ENCODE results near the gene ECEL1.

The ECEL1 gene

DNA sequence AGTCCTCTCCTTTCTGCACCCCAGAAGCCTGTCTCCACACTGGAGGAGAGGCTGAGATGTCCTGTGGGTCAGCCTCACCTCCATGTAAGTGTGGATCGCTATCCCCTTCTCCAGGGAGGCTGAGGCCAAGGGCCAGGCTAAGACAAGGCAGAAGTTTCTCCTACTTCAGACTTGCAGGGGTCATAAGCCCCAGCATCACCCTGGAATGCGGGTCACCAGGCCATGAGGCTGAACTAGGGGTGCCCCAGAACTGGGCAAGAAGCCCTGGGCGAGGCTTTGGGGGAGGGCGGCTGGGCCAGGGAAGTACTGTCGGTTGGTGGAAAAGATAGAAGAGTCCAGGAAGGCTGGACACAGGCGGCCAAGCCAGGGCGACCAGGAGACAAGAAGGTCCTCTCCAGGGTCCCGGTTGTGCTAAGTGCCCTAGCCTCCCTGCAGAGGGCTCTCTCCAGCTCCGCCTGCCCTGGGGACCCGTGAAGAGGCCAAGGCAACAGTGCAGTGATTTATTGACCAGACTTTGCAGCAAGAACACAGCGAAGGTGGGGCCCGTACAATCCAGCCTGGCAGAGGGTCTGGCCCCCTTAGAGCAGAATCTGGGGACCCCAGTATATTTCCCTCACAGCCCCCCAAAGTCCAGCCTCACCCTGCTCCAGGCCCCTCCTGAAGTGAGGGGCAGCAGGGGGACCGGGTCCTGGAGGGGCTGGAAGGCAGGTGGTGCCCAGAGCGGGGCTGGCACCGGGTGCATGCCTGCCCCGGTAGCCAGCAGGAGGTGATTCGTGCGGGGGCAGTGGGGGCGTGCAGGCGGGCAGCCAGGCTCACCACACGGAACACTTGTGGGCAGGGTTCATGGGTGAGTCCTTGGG, 8.1 kb downstream of the ECEL1 start:
- TF ChIP-seq CTCF (IDR thresholded peaks at IDR 0.05; ENCODE audit: low read depth, low read length) (no peak), EZH2phosphoT487 (IDR thresholded peaks at IDR 0.05; ENCODE audit: low read depth) (no peak)

GRCh38 chr2:232478571-232479340, 8.9 kb downstream of the ECEL1 start:
- H3K4me2 ChIP-seq (ENCODE audit: low read length): no peak overlapping the region
- no peaks in the 10 kb centered on the region for H3K79me2 ChIP-seq (ENCODE audit: low read length)

More for the DNA sequence above, 8.1 kb downstream of the ECEL1 start:
- H3K36me3 ChIP-seq (replicated peaks; ENCODE audit: low read depth, low read length): no peaks in the 10 kb centered on the region
- no peak overlapping the region for H3K9ac ChIP-seq (ENCODE audit: low read length)
- no peak overlapping the region for H3K4me3 ChIP-seq (ENCODE audit: low read length)
- no peak overlapping the region for H3K4me2 ChIP-seq (ENCODE audit: low read length)
- H3K27ac ChIP-seq (ENCODE audit: low read length): no peak overlapping the region
- no peaks in the 10 kb centered on the region for H4K20me1 ChIP-seq (ENCODE audit: insufficient read depth, low read length)
- no peaks in the 10 kb centered on the region for H3K4me1 ChIP-seq (ENCODE audit: low read length)
- no peaks in the 10 kb centered on the region for H3K79me2 ChIP-seq (ENCODE audit: low read length)
- H3K9me3 ChIP-seq (ENCODE audit: insufficient read depth, low read length): no peaks in the 10 kb centered on the region
- no peak overlapping the region for H2AFZ ChIP-seq (ENCODE audit: low read depth, low read length)
- no peaks in the 10 kb centered on the region for H3K27me3 ChIP-seq (ENCODE audit: low read depth, low read length)

GRCh38 chr2:232477751-232478510, 9.7 kb downstream of the ECEL1 start:
- Histone ChIP-seq H2AFZ (ENCODE audit: low read depth, low read length) (no peak overlapping the region), H3K79me2 (ENCODE audit: low read length) (no peaks in the 10 kb centered on the region), H3K9me3 (ENCODE audit: insufficient read depth, low read length) (no peaks in the 10 kb centered on the region), H3K4me1 (ENCODE audit: low read length) (no peaks in the 10 kb centered on the region), H3K27me3 (ENCODE audit: low read depth, low read length) (no peaks in the 10 kb centered on the region), H3K4me2 (ENCODE audit: low read length) (no peak overlapping the region), H3K4me3 (ENCODE audit: low read length) (no peak overlapping the region), H3K36me3 (replicated peaks; ENCODE audit: low read depth, low read length) (no peaks in the 10 kb centered on the region), H3K27ac (ENCODE audit: low read length) (no peak overlapping the region), H3K9ac (ENCODE audit: low read length) (no peak overlapping the region), H4K20me1 (ENCODE audit: insufficient read depth, low read length) (no peaks in the 10 kb centered on the region)
- TF ChIP-seq EZH2phosphoT487 (IDR thresholded peaks at IDR 0.05; ENCODE audit: low read depth) (no peak), CTCF (IDR thresholded peaks at IDR 0.05; ENCODE audit: low read depth, low read length) (no peak)

More at GRCh38 chr2:232478571-232479340, 8.9 kb downstream of the ECEL1 start:
- Histone ChIP-seq H3K27me3 (ENCODE audit: low read depth, low read length) (no peaks in the 10 kb centered on the region), H3K9me3 (ENCODE audit: insufficient read depth, low read length) (no peaks in the 10 kb centered on the region), H3K9ac (ENCODE audit: low read length) (no peak overlapping the region), H3K4me3 (ENCODE audit: low read length) (no peak overlapping the region), H3K4me1 (ENCODE audit: low read length) (no peaks in the 10 kb centered on the region), H4K20me1 (ENCODE audit: insufficient read depth, low read length) (no peaks in the 10 kb centered on the region), H3K36me3 (replicated peaks; ENCODE audit: low read depth, low read length) (no peaks in the 10 kb centered on the region), H3K27ac (ENCODE audit: low read length) (no peak overlapping the region), H2AFZ (ENCODE audit: low read depth, low read length) (no peak overlapping the region)
- TF ChIP-seq EZH2phosphoT487 (IDR thresholded peaks at IDR 0.05; ENCODE audit: low read depth) (no peak), CTCF (IDR thresholded peaks at IDR 0.05; ENCODE audit: low read depth, low read length) (no peak)
